ENCODE results near the gene ATP10B. TPM values are rescaled to one million over a fixed set of nuclear protein-coding genes. Genes with fewer than 3 reads are reported as not detected.
"Not testable (repeated sequence)": the region's sequence is repeated elsewhere in the genome, so short reads cannot be mapped to it uniquely, and the experiment has no call there.

The ATP10B gene
- total RNA-seq, 1 donor from 2014 or later = under 0.01 TPM

DNA sequence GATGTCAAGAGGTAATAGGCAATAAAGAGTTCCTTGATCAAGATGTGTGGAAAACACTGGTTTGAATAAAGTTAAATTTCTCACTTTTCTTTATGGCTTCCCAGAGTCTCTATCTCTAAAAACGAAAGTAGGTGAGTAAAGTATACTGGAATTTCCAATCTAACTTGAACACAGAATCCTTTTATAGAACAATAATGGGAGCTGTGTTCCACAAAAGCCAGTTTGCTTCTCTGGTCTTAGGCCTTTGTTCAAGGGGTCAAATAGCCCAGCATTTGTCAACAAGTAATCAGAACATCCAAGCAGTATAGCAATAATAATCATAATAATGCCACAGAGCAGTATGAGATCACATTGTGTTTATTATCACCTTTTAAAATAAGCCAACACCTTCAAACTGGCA lies 20.2 kb downstream of the ATP10B start:
- H3K36me3 ChIP-seq (ENCODE audit: control insufficient read depth in 3 of 3, insufficient read depth in 3 of 3, low read length in 3 of 3) = no peaks in the 10 kb centered on the region

DNA sequence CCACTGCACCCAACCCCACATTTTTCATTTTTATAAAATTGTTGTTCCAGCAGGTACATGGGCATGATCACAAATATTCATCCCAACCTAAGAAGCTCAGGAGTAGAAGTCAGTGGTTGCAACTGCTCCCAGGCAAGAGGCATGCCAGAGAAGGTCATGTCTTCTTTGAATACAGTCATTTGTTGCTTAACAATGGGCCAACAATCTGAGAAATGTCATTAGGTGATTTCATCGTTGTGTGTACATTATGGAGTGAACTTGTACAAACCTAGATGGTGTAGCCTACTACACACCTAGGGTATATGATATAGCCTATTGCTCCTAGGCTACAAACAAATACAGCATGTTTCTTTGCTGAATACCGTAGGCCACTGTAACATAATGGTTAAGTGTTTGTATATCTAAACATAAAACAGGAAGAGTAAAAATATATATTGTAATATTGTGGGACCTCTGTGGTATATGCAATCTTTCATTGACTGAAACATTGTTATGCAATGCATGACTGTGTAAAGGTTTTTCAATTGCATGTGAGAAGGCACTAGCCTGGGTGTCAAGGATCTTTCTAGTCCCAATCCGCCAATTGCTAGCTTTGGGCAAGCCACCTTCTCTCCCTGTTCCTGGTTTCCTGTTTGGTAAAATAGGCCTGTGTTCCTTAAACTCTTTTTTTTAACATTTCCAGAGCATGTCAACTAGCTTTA lies 27.6 kb downstream of the ATP10B start:
- Histone ChIP-seq H3K4me3 (ENCODE audit: low read length in 3 of 3) (no peak overlapping the region), H3K36me3 (ENCODE audit: control insufficient read depth in 3 of 3, insufficient read depth in 3 of 3, low read length in 3 of 3) (no peaks in the 10 kb centered on the region), H3K9me3 (ENCODE audit: control insufficient read depth in 3 of 3, low read length in 3 of 3) (peaks cover 0 to 4% (median 2%) of the 10 kb centered on the region in 3 donors), H3K27ac (ENCODE audit: low read depth, low read length) (no peak overlapping the region), H3K4me1 (ENCODE audit: control insufficient read depth in 3 of 3, insufficient read depth in 3 of 3, low read length in 3 of 3) (no peaks in the 10 kb centered on the region), H3K27me3 (ENCODE audit: control insufficient read depth in 3 of 3, insufficient read depth in 3 of 3, low read length in 3 of 3) (no peaks in the 10 kb centered on the region), H3K9ac (ENCODE audit: low read depth in 1 of 3, low read length in 3 of 3) (no peak overlapping the region)

More for the DNA sequence above, 20.2 kb downstream of the ATP10B start:
- no peak overlapping the region for H3K4me3 ChIP-seq (ENCODE audit: low read length in 3 of 3)
- peaks cover 0 to 2% (median 0%) of the 10 kb centered on the region in 3 donors for H3K9me3 ChIP-seq (ENCODE audit: control insufficient read depth in 3 of 3, low read length in 3 of 3)
- H3K27ac ChIP-seq (ENCODE audit: low read depth, low read length) = no peak overlapping the region
- H3K4me1 ChIP-seq (ENCODE audit: control insufficient read depth in 3 of 3, insufficient read depth in 3 of 3, low read length in 3 of 3) = no peaks in the 10 kb centered on the region
- no peak overlapping the region for H3K9ac ChIP-seq (ENCODE audit: low read depth in 1 of 3, low read length in 3 of 3)
- H3K27me3 ChIP-seq (ENCODE audit: control insufficient read depth in 3 of 3, insufficient read depth in 3 of 3, low read length in 3 of 3) = no peaks in the 10 kb centered on the region

DNA sequence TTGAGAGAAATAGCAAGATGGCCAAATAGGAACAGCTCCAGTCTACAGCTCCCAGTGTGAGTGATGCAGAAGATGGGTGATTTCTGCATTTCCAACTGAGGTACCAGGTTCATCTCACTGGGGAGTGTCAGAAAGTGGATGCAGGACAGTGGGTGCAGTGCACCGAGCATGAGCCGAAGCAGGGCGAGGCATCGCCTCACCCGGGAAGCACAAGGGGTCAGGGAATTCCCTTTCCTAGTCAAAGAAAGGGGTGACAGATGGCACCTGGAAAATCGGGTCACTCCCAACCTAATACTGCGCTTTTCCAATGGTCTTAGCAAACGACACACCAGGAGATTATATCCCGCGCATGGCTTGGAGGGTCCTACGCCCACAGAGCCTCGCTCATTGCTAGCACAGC lies 39.0 kb downstream of the ATP10B start:
- H3K27ac ChIP-seq (ENCODE audit: low read depth, low read length); H3K4me1 ChIP-seq (ENCODE audit: control insufficient read depth in 3 of 3, insufficient read depth in 3 of 3, low read length in 3 of 3); H3K36me3 ChIP-seq (ENCODE audit: control insufficient read depth in 3 of 3, insufficient read depth in 3 of 3, low read length in 3 of 3); H3K9ac ChIP-seq (ENCODE audit: low read depth in 1 of 3, low read length in 3 of 3); H3K9me3 ChIP-seq (ENCODE audit: control insufficient read depth in 3 of 3, low read length in 3 of 3); H3K27me3 ChIP-seq (ENCODE audit: control insufficient read depth in 3 of 3, insufficient read depth in 3 of 3, low read length in 3 of 3); H3K4me3 ChIP-seq (ENCODE audit: low read length in 3 of 3): not testable (repeated sequence)

DNA sequence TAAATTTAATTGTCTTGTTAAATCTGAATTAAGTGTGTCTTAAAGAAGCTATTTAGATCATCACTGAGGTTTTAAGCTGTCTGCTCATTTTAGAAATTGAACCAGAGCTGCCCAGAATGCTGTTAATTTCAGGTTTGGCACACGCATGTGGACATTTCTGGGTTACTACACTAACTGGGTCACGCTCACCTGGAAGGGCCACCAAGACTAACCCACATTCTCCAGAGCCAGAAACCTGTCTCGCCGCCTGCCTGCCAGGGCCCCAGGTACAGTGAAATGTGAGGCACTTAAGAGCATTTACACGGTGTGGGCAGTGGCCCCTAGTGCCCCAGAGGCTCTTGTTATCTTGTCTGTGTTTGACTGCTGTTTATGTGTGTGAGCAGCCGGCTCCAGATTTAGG lies 46.6 kb downstream of the ATP10B start:
- Histone ChIP-seq H3K27me3 (ENCODE audit: control insufficient read depth in 3 of 3, insufficient read depth in 3 of 3, low read length in 3 of 3) (no peaks in the 10 kb centered on the region), H3K27ac (ENCODE audit: low read depth, low read length) (no peak overlapping the region), H3K9ac (ENCODE audit: low read depth in 1 of 3, low read length in 3 of 3) (no peak overlapping the region), H3K4me1 (ENCODE audit: control insufficient read depth in 3 of 3, insufficient read depth in 3 of 3, low read length in 3 of 3) (no peaks in the 10 kb centered on the region), H3K36me3 (ENCODE audit: control insufficient read depth in 3 of 3, insufficient read depth in 3 of 3, low read length in 3 of 3) (no peaks in the 10 kb centered on the region), H3K4me3 (ENCODE audit: low read length in 3 of 3) (no peak overlapping the region), H3K9me3 (ENCODE audit: control insufficient read depth in 3 of 3, low read length in 3 of 3) (no peaks in the 10 kb centered on the region)

DNA sequence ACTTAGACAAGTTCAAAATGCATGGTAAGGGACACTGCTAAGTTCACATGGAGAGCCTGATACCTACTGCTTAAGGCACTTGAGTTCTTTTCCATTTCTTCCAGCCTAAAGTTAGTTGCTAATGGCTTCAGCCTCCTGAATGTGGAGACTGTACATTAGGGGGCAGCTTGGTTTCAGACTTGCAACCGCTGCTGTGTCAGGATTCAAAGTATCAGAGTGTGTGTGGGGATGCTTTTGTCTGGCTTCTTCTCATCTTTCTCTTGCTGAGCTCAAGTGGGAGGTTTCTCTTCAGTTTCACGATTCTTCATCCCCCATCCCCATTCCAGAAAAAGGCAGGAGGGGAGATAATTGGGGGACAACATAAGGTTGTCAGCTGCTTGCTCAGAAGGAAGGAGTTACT lies 49.4 kb downstream of the ATP10B start:
- no peaks in the 10 kb centered on the region for H3K9me3 ChIP-seq (ENCODE audit: control insufficient read depth in 3 of 3, low read length in 3 of 3)
- no peaks in the 10 kb centered on the region for H3K4me1 ChIP-seq (ENCODE audit: control insufficient read depth in 3 of 3, insufficient read depth in 3 of 3, low read length in 3 of 3)
- H3K9ac ChIP-seq (ENCODE audit: low read depth in 1 of 3, low read length in 3 of 3) = no peak overlapping the region
- no peaks in the 10 kb centered on the region for H3K36me3 ChIP-seq (ENCODE audit: control insufficient read depth in 3 of 3, insufficient read depth in 3 of 3, low read length in 3 of 3)
- H3K4me3 ChIP-seq (ENCODE audit: low read length in 3 of 3) = no peak overlapping the region
- H3K27ac ChIP-seq (ENCODE audit: low read depth, low read length) = no peak overlapping the region
- H3K27me3 ChIP-seq (ENCODE audit: control insufficient read depth in 3 of 3, insufficient read depth in 3 of 3, low read length in 3 of 3) = no peaks in the 10 kb centered on the region

DNA sequence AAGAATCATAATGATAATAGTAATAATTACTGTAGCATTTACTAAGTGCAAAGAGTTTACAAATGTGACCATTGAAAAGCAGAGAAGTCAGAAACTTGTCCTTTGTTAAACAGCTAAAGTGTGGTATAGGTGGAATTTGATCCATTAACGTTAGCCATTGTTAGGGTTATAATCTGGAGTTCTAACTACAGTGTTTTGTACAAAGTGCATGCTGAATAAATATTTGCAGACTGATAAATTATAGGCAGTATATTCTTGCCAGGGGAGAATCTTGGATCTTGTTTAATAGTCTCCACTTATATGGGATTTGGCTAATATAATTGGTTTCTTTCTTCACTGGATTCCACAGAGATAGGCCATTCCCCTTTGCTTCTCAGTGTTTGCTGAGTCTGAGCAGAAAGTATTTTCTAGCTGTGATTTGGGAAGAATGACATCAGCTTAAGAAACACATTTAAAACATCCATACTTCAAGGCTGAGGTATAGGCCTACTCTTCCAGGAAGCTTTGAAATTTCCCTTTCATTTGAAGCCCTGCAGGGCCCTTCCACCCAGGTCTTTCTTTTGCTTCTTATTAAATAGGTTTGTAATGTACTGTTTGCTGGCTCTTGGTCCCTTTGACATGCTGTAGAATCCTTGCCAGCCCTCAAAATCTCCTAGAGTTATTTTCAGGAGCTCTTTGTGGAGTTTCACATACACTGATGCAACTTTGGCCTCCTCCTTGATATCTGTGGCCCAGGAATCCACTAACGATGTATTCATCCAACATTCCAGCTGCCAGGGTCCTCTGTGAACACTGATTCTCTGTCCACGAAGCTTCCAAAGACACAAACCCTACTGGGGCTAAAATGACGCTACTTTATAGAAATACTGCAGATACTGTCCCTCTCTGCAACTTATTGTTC lies 51.4 kb downstream of the ATP10B start:
- H3K9me3 ChIP-seq (ENCODE audit: control insufficient read depth in 3 of 3, low read length in 3 of 3) = no peaks in the 10 kb centered on the region
- no peak overlapping the region for H3K4me3 ChIP-seq (ENCODE audit: low read length in 3 of 3)
- no peaks in the 10 kb centered on the region for H3K36me3 ChIP-seq (ENCODE audit: control insufficient read depth in 3 of 3, insufficient read depth in 3 of 3, low read length in 3 of 3)
- no peak overlapping the region for H3K27ac ChIP-seq (ENCODE audit: low read depth, low read length)
- H3K4me1 ChIP-seq (ENCODE audit: control insufficient read depth in 3 of 3, insufficient read depth in 3 of 3, low read length in 3 of 3) = no peaks in the 10 kb centered on the region
- H3K27me3 ChIP-seq (ENCODE audit: control insufficient read depth in 3 of 3, insufficient read depth in 3 of 3, low read length in 3 of 3) = no peaks in the 10 kb centered on the region
- no peak overlapping the region for H3K9ac ChIP-seq (ENCODE audit: low read depth in 1 of 3, low read length in 3 of 3)

DNA sequence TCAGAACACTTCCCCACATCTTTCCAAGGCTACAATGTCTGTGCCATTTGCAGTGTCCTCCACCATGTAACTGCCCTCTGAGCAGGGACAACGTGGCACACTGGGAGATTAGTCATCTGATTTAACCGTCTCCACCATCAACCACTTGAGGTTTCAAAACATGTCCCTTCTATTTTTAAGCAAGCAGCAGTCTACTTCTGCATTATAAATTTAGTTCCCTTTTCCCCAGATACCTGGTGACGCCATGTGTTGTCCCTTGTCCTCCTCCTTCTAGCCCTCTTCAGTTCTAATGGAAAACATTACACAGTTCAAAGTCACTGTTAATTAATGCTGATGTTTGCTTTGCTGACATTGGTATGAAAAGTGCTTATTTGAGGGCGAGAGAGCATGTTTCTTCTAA lies 52.8 kb downstream of the ATP10B start:
- Histone ChIP-seq H3K27me3 (ENCODE audit: control insufficient read depth in 3 of 3, insufficient read depth in 3 of 3, low read length in 3 of 3) (no peaks in the 10 kb centered on the region), H3K27ac (ENCODE audit: low read depth, low read length) (no peak overlapping the region), H3K4me3 (ENCODE audit: low read length in 3 of 3) (no peak overlapping the region), H3K36me3 (ENCODE audit: control insufficient read depth in 3 of 3, insufficient read depth in 3 of 3, low read length in 3 of 3) (no peaks in the 10 kb centered on the region), H3K4me1 (ENCODE audit: control insufficient read depth in 3 of 3, insufficient read depth in 3 of 3, low read length in 3 of 3) (no peaks in the 10 kb centered on the region), H3K9ac (ENCODE audit: low read depth in 1 of 3, low read length in 3 of 3) (no peak overlapping the region), H3K9me3 (ENCODE audit: control insufficient read depth in 3 of 3, low read length in 3 of 3) (no peaks in the 10 kb centered on the region)

DNA sequence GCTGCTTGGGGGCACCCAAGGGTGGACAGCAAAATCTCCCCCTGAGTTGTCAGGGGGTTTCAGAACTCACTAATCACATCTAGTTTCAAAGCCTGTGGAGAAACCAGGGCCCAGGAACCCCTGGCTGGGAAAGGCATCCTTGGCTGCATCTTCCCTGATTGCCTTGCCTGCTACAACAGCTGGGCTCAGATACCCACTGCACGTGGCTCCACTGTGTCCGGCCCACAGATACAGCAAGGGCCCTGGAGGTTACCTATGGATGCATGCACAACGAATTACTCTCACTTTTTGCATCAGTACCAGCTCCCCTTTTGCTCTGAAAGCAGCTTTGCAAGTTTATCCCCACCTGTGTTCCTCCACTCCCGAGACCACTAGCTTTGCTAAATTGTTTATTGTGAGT lies 55.0 kb downstream of the ATP10B start:
- Histone ChIP-seq H3K9ac (ENCODE audit: low read depth in 1 of 3, low read length in 3 of 3) (no peak overlapping the region), H3K36me3 (ENCODE audit: control insufficient read depth in 3 of 3, insufficient read depth in 3 of 3, low read length in 3 of 3) (no peaks in the 10 kb centered on the region), H3K27me3 (ENCODE audit: control insufficient read depth in 3 of 3, insufficient read depth in 3 of 3, low read length in 3 of 3) (no peaks in the 10 kb centered on the region), H3K4me3 (ENCODE audit: low read length in 3 of 3) (no peak overlapping the region), H3K4me1 (ENCODE audit: control insufficient read depth in 3 of 3, insufficient read depth in 3 of 3, low read length in 3 of 3) (no peaks in the 10 kb centered on the region), H3K27ac (ENCODE audit: low read depth, low read length) (no peak overlapping the region), H3K9me3 (ENCODE audit: control insufficient read depth in 3 of 3, low read length in 3 of 3) (no peaks in the 10 kb centered on the region)

GRCh38 chr5:160793530-160793899 lies 58.5 kb downstream of the ATP10B start:
- no peak overlapping the region for H3K9ac ChIP-seq (ENCODE audit: low read depth in 1 of 3, low read length in 3 of 3)
- H3K36me3 ChIP-seq (ENCODE audit: control insufficient read depth in 3 of 3, insufficient read depth in 3 of 3, low read length in 3 of 3) = no peaks in the 10 kb centered on the region
- H3K9me3 ChIP-seq (ENCODE audit: control insufficient read depth in 3 of 3, low read length in 3 of 3) = no peaks in the 10 kb centered on the region
- no peak overlapping the region for H3K4me3 ChIP-seq (ENCODE audit: low read length in 3 of 3)
- no peaks in the 10 kb centered on the region for H3K4me1 ChIP-seq (ENCODE audit: control insufficient read depth in 3 of 3, insufficient read depth in 3 of 3, low read length in 3 of 3)
- H3K27me3 ChIP-seq (ENCODE audit: control insufficient read depth in 3 of 3, insufficient read depth in 3 of 3, low read length in 3 of 3) = no peaks in the 10 kb centered on the region
- no peak overlapping the region for H3K27ac ChIP-seq (ENCODE audit: low read depth, low read length)

GRCh38 chr5:160792732-160793529 lies 59.1 kb downstream of the ATP10B start:
- Histone ChIP-seq H3K27me3 (ENCODE audit: control insufficient read depth in 3 of 3, insufficient read depth in 3 of 3, low read length in 3 of 3) (no peaks in the 10 kb centered on the region), H3K4me3 (ENCODE audit: low read length in 3 of 3) (no peak overlapping the region), H3K27ac (ENCODE audit: low read depth, low read length) (no peak overlapping the region), H3K9me3 (ENCODE audit: control insufficient read depth in 3 of 3, low read length in 3 of 3) (no peaks in the 10 kb centered on the region), H3K9ac (ENCODE audit: low read depth in 1 of 3, low read length in 3 of 3) (no peak overlapping the region), H3K4me1 (ENCODE audit: control insufficient read depth in 3 of 3, insufficient read depth in 3 of 3, low read length in 3 of 3) (no peaks in the 10 kb centered on the region), H3K36me3 (ENCODE audit: control insufficient read depth in 3 of 3, insufficient read depth in 3 of 3, low read length in 3 of 3) (no peaks in the 10 kb centered on the region)
